SU-DHL-6 (cell line): ENCODE results near the gene CRAMP1.

Source experiments
- EZH2phosphoT487 ChIP-seq: fragments of 200-600 bp; sonication (generic), shearing (Covaris generic); conservative IDR thresholded peaks from 2 replicates; pipeline ENCODE4 v1.6.1; 2018; ENCODE audit warnings: mild to moderate bottlenecking, antibody characterized with exemption, low read length, moderate library complexity, mixed read lengths
- TF ChIP-seq, protein P1 (sequence below): fragments of 200-600 bp; sonication (generic); IDR thresholded peaks from one replicate; pipeline ENCODE4 v1.5.1; 2017; ENCODE audit warnings: antibody characterized with exemption, mild to moderate bottlenecking, low read length, moderate library complexity; ENCODE audit not compliant: insufficient read depth, poor library complexity, severe bottlenecking

DNA sequence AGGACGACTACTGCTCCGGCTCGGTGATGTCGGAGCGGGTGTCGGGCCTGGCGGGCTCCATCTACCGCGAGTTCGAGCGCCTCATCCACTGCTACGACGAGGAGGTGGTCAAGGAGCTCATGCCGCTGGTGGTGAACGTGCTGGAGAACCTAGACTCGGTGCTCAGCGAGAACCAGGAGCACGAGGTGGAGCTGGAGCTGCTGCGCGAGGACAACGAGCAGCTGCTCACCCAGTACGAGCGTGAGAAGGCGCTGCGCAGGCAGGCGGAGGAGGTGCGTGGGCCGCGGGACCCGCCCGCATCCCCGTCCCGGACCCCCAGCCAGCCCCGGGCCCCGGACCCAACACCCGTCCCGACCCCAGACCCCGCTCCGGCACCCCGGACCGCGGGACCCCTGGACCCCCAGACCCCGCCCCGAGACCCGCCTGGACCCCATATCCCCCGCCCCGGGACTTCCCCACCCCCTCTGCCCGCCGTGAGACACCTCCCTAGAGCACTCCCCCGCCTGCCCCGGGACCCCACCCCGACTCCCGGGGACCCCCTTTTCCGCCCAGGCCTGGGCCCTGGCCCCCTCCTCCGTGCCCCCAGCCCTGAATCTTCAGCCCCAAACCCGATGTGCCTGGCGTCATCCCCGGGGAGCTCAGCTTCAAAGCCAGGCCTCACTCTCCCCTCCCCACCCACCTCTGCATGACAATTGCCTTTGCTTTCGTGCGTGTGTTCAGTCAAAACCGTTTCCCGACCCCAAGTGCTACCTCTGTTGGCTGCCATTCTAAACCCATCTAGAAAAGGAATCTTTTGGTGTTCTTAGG, 94.4 kb downstream of the CRAMP1 start:
- TF ChIP-seq, protein P1, sequence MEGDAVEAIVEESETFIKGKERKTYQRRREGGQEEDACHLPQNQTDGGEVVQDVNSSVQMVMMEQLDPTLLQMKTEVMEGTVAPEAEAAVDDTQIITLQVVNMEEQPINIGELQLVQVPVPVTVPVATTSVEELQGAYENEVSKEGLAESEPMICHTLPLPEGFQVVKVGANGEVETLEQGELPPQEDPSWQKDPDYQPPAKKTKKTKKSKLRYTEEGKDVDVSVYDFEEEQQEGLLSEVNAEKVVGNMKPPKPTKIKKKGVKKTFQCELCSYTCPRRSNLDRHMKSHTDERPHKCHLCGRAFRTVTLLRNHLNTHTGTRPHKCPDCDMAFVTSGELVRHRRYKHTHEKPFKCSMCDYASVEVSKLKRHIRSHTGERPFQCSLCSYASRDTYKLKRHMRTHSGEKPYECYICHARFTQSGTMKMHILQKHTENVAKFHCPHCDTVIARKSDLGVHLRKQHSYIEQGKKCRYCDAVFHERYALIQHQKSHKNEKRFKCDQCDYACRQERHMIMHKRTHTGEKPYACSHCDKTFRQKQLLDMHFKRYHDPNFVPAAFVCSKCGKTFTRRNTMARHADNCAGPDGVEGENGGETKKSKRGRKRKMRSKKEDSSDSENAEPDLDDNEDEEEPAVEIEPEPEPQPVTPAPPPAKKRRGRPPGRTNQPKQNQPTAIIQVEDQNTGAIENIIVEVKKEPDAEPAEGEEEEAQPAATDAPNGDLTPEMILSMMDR = no peak
- no peak for TF ChIP-seq EZH2phosphoT487
